ENCODE data around the gene SPATA2.

SPATA2 gene

DNA sequence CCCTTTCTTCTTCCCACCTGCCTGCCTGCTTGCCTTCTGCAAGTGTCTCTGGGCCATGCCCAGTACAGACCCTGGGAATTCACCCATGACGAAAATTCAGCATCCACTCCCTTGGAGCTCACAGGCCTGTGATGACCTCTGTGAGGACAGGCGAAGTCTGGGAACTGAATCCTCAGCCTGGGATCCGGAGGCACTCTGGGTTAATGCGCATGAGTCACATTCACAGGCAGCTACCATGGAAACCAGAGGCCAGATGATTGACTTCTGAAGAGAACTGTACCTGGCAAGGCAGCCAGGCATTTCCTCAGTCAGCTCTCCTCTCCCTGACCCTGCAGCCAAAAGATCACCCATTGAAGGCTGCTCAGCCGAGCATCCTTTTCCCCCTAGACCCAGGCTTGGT is 61.7 kb downstream of the SPATA2 start:
- DNase-seq = no peak
